IPS DF 19.7 (cell line): Measurements from ENCODE around the gene ARL8B.

Experiments used
- DNase-seq: peaks from one replicate; pipeline ENCODE4 v3.0.0-alpha.2; 2013; ENCODE audit warnings: low read depth, low spot score

The ARL8B gene

DNA sequence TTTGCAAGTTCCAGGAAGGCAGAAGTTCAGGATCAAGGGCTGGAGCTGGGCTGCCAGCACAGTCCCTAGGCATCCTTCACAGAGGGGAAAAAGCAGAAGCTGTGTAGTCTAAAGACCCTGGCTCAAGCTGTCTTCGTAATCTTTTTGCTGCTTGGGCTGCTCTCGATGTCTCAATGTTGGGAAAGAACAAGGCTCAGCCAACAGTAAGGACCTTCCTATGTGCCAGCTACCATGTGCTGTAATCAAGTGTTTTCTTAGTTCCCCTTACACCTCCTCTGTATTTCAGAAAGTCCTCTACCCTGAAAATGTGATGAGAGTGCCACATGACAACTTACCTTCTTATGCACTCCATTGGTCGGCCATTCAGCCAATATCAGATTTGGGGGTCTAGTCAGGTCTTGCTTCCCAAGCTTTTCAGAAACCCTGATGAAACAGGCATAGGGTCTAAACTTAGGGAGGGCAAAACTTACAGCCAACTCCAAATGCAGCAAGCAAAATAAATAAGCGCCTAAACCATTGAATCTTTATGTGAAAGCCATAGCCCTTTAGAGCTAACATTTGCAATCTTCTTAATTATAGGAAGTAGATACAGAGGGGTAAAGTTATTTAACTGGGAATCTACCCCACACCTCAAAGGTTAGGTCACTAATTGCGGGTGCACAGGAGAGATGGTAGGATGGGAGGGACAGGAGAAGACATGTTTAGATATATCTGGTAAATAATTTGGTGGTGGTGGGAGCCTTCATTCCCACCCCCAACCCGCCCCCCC is 64.2 kb downstream of the ARL8B start:
- no peak for DNase-seq

DNA sequence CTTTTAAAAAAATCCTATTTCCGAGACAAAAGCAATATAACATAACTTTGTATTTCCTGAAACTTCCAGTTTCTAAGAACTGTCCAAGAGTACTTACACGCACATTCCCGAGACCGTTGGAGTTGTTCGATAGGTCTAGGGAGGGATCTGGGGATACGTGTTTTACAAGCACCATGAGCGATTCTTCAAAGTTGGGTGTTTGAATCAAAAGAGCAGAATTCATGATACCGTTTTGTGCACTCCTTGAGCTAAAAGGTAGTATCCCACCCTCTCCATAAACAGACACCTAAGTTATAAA is 64.7 kb downstream of the ARL8B start:
- no peak for DNase-seq

DNA sequence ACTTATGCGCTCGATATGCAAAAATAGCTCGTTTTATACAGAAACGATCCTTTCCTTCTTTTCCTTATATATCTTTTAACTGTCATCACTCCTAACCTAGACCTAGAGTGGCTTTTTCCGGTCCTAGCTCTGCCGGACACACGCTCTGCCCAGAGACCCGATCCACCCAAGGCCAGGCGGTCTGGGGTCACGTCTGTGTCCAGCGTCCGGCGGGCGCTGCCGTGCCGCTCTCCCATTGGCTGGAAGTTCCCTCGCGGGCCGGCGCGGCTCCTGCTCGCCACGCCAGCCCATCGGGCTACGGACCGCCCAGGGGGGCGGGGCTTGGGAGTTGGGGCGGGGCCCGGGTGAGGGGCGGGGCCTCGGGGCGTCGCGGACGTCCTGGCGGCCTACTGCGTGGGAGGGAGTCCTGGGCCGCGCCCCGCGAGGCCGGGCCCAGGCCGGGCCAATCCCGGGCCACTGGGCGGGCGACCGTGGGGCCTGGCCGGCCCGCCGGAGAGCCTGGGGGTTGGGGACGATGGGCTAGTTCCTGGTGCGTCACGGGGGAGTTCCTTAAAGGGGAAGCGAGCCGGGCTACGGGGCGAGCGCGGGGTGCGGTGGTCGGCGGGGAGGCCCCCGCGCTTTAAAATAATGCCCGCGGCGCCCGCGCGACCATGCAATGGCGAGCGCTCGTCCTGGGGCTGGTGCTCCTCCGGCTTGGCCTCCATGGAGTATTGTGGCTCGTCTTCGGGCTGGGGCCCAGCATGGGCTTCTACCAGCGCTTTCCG is 65.2 kb downstream of the ARL8B start, which contains the start of gene EDEM1:
Gene EDEM1, plus strand, starts transcription at position 552 of the 764 bp plus-strand sequence. Its CDS starts 99 bp downstream, at position 651.
- peak; percentile 42 for DNase-seq

DNA sequence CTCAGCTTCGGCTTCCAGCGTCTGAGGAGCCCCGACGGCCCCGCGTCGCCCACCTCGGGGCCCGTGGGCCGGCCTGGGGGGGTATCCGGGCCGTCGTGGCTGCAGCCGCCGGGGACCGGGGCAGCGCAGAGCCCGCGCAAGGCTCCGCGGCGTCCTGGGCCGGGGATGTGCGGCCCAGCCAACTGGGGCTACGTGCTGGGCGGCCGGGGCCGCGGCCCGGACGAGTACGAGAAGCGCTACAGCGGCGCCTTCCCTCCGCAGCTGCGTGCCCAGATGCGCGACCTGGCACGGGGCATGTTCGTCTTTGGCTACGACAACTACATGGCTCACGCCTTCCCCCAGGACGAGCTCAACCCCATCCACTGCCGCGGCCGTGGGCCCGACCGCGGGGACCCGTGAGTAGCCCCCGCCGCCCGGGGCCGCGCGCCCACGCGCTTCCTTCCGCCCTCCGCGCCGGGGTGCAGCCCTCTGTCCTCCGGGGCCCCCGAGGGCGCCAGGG is 65.9 kb downstream of the ARL8B start:
- DNase-seq: no peak

DNA sequence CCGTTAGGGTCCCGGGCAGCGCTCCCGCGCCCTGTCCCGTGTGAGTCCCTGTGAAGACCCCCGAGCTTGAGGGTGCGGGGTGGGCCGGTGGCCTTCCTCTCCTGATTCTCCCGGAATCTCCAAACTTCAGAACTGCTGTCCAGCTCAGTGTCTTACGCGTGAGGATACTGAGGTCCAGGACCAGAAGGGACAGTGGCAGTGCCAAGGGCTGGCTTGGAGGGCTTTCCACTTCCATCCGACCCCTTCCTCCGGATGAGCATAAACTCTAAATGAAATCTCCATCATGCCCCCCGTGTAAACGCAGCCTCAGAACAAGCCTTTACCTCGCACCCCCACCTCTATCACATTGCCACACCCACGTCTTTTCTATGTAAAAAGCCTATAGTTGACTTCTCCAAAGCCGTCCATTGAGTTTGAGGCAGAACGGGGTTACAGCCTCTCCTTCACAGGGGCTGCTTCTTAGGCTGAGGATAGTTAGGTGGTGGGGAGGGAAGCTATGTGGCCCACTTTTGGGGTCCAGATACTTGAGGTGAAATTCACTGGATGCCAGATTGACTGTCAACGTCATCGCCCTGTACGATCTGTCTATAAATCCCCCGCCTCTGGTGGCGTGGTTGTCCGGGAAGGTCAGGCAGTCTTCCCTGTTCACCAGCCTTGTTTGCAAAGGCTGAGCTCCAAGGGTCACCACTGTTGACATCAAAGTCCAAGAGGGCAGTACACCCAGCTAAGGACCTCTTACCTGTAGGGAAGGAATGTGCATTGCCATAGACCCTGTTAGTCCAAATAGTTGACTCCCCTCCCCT is 66.5 kb downstream of the ARL8B start:
- DNase-seq: no peak

DNA sequence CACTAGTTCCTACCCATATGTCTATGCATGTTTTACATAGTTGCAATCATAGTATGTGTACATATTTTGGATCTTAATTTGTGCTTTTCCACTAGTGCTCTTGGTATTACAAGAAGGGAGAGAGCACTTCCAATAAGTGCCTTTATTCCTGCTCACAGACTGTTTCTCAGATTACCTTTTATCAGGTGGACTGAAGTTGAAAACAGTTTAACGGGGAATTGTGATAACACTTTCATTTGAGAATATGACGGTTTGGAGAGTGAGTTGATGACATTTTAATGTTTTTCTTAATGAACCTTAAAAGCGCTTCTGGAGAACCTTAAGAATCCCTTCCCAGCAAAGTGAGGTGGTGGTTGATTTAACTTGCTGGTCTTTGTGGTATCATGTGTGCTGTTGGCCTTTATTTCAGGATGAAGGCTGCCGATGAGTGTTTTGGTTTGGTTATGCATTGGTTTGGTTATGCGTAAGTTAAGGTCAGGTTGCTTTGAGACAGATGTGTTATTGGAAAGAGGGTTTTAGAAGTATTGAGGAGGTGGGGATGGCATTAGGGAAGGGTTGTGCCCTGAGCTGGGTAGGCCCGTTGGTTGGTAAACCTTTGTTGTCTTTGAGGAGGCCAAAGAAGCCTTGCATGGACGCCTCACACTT is 68.2 kb downstream of the ARL8B start:
- no peak for DNase-seq

DNA sequence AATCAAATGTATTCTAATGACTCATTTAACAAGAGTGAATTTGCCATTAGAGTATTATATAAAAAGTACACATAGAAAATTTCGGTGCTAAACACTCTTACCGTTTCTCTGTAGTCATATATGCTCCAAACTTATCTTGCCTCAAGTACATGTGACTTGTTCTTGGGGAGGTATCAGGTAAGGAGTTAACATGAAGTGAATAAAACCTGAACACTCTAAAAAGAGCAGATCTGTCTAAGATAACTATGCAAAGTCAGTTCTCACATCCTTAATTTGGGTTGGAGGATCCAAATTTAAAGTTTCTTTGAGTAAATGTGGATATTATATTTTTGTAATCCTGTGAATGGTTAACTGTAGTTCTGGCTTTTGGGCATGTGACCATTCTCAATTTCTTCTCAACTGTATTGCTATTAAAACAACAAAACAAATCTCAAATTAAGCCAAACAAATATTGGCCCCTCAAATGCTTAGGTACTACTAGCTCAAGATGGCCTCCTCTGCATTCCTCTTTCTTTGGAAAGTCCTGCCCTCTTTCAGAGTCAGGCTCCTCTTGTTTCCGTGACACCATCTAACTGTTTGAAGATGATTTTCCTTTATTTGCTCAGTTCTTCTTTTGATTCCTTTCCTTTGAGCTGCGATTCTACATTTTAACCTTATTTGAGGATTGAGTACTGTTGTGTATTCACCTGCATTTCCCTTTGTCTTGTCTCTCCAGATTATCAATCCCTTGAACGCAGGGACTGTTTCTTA is 69.6 kb downstream of the ARL8B start:
- no peak for DNase-seq

DNA sequence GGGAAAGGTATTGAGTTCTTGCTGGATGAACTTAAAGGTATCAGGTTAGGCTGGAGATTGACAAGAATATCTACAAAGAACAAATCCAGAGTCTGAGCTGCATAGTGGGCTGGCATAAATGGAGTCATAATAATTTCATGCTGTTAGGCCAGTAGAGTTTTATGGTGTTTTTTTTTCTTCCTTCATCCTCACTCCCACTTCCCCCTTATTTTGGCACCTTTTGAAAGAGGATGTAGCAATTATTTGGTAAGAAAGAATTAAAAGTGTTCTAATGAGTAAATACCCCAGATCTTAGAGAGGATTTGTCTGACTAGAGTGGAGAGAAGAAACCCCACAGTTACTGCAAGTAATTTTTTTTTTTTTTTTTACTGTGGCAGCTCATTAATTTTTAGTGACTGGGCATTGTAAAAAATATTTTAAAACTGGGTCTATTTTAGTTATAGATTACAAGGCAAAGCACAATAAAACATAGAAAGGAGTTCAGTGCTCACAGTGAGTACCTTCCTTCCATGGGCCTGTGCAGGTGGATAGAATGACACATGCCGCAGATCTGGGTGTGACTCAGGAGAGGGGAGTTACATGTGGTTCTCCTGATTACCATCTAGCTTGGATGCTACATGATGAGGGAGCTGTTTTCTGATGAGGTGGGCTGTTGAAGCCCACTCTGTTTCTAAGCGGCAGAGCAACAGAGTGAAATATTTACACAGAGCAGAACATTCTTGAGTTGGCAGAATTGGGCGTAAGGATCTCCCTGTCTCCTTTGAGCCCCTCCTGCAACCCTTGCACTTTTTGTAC is 70.7 kb downstream of the ARL8B start:
- no peak for DNase-seq

DNA sequence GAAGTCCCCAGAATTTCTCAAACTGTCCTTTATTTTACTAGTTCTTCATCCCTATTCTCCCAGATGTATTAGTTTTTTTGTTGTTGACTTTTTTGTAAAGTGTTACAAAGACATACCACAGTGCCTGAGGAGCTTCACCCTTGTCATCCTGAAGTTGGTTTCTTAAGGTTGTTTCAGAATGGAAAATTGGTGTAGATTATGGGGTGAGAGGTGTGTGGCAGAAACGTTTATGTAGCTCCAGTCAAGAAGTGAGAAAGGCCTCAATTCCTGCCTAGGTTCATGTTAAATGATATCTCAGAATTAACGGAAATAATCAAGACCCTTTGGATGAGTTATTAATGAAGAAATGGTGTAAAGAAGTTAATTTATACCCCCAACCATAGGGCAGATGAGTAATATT is 72.2 kb downstream of the ARL8B start:
- no peak for DNase-seq

DNA sequence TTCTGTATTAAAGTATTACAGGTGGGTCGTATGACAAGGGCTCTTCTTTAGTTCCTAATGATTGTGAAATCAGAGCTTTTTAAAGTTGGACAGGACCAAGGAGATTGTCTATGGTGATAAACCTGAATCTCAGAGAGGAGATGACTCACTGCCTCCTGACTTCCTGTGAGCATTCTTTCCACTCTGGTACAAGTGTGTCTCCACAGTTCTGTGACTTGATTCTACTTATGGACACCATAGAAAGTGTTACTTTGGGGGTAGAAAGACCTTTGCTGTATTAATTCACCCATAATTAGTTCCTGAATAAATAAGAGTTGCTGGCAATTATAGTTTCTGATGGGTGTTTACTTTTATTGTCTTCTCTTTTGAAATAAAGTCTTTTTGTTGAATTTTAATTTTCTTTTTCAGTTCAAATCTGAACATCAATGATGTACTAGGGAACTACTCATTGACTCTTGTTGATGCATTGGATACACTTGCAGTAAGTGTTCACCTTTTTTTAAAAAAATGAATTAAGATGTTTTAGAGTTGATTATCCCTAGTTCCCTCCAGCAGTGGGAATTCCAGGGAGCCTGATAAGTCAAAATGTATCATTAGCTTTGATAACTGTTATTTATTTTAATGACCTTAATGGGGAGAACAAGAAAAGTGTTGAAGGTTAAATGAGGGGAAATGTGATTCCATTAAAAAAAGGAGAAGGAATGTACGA is 72.9 kb downstream of the ARL8B start:
- DNase-seq: no peak

DNA sequence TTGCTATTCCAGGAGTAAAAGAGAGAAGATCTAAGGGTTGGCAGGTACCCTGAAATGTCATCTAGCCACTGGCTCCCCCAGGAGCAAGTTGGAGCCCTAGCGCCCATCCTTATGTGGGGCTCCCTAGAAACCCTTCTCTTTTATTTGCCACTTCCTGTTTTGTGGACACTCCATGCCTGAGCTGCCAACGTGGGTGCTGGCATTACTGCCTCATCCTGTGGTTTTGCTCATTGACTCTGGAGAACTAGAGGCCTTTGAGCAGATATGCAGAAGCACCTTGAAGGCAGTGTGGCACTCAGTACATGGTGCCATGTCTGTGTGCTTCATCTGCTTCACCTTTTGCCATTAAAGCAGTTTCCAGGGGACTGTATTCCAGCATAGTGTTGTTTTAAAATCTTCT is 73.5 kb downstream of the ARL8B start:
- DNase-seq: no peak

DNA sequence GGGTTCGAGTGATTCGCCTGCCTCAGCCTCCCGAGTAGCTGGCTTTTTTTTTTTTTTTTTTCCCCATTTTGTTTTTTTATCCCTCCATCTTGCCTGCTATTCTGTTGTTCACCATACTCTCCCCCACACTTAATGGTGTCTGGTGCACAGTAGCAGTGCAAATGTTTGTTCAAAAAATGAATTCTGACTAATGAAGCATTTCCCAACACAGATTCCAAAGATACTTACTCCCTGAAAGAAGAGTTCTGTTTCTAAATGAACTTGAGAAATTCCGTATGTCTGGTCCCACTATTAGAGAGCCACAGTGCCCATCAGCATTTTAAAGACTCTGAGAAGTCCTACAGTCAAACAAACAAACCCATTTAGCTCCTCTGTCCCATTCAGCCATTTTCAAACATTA is 74.9 kb downstream of the ARL8B start:
- DNase-seq: no peak

DNA sequence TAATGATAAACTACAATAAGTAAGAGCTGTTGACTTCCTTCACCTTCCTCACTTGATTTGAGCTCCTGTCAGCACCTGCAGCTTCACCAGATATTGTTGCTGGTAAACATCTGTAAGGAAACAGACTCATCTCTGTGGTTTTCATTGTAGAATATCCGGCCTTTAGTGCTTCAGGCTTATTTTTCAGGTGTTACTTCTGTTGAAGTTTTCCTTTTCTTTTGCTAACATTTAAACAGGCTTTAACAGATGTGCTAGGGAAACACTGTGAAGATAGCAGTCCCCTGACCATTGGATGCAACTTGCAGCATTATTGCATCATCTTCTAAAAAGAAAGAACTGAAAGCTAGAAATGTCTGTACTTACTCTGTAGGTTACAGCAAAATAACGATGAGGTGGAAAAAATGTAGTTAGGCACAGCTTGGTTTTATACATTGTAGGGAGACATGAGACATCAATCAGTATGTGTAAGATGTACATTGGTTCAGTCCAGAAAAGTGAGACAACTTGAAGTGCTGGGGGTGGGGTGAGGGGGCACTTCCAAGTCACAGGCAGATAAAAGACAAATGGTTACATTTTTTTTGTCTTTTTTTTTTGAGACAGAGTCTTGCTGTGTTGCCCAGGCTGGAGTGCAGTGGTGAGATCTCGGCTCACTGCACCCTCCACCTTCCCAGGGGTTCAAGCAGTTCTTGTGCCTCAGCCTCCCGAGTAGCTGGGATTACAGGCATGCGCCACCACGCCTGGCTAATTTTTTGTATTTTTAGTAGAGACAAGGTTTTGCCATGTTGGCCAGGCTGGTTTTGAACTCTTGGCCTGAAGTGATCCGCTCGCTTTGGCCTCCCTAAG is 75.6 kb downstream of the ARL8B start:
- no peak for DNase-seq

DNA sequence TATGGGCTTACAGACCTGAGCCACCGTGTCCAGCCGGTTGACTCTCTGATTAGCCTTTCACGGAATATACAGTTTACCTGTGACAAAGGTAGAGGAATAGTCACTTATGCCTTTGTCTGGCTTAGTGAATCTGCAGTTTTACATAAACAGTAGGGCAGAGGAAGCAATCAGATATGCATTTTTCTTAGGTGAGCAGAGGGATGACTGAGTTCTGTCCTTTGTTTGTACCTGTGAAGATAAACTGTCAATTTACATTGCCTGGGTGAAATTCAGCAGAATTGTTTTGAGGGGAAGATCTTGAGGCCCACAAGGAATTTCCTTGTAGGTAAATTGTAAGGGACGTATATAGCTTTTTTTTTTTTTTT is 76.2 kb downstream of the ARL8B start:
- DNase-seq: no peak

DNA sequence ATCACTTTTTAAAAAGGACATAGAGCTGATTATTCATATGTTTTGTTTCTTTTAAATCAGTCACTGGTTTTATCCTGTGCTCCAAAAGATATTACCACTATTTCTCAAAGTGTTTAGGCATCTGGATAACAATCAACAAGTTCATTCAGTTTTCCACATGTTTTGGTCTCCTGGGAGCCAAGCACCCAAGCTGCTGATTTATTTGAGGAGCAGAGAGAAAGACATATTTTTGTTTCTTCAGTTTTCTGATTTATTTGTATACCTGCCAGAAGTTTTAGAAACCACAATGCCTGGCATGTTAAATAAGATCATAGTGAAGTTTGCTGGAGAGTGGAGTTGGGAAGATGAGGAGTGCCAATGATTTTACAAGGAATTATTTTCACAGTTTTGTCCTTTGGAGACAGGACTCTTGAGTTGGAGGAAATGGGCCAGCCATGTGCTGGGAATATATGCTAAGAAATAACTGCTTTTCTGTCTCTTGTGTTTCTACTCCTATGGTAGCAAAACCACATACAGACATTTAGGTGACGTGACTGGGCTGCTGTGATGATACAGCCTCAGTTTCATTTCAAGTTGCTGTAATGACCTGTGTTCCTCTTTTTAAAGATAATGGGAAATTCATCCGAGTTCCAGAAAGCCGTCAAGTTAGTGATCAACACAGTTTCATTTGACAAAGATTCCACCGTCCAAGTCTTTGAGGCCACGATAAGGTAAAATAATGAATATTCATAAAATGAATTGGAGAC is 77.1 kb downstream of the ARL8B start:
- DNase-seq: no peak

DNA sequence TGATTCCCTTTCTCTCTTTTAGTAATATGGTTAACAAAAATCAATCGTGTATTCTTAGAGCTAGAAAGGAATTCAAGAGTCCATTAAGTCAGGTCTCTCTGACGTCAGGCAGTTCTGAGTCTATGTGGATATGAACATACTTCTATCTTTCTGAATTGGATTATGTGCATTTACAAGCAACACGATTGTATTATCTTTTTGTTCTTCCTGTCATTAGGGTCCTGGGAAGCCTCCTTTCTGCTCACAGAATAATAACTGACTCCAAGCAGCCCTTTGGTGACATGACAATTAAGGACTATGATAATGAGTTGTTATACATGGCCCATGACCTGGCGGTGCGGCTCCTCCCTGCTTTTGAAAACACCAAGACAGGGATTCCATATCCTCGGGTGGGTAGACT is 79.4 kb downstream of the ARL8B start:
- no peak for DNase-seq

DNA sequence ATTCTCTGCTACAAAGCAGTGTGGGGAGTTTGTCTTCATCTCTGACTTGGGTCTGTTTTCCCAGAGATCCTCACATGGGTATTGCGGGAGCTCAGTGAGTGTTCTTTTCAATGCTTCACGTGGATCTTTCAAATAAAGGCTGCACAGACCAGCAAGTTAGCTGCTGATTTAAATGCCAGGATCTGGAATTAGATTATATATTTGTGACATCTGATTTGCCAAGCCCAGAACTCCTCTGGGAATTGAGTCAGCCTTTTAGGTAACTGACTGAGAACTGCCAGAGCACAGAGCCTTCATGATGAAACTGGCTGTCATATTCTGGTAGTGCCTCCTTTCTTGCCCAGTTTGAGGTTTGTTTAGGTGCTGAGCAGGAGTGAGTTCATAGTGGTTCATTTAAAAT is 80.1 kb downstream of the ARL8B start:
- DNase-seq: no peak
